Measurements from ENCODE around the gene FAM107B.

Gene FAM107B

DNA sequence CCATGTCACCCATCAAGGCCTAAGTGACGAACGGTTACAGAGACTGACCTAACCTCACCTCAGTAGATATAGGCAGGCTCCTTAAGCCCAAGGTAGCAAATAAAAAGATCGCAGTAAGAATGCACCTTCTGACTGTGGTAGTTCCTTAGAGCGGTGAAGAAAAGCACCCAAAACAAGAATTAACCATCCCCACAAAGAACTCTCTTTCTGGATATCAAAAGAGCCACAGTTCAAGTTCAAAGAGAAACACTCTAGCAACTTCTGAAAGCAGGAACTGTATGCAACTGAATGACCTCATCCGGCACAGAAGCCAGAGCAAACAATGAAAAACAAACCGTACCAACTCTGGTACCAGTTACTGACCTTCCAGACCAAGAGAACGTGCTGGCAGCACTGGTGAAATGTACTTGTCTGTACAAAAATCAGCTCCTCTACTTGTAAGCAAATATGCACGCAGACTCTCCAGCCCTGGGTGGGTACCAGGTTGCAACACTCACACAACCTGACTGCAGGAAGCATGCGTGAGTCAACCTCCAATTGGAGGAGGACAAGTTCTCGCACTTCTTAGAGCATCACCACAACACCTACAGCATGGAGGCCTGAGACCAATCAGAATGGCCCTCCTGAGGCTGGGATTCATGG is 202.7 kb downstream of the FAM107B start:
- DNase-seq = no peak

- no peak for DNase-seq
These were observed 203.9 kb downstream of the FAM107B start for GRCh38 chr10:14570800-14571199.

- DNase-seq = no peak
These were observed 205.2 kb downstream of the FAM107B start for GRCh38 chr10:14569274-14570060.

DNA sequence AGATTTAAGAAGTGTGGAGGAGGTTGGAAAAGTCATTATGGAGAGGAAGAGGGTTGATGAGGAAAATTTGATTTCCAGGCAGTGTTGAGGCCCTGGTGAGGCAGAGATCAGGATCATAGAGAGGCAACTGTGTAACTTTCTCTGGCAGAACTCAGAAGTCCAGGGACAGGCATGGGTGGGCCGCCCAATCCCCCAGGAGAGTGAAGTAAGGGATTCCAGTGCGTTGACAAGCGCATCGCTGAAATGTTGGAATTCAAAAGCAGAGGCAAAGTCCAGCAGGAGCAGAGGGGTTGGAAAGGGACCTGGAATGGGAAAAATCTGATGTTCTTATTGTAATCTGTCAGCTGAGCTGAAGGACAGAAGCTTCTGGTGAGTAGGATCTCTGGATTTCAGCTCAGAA is 207.3 kb downstream of the FAM107B start:
- no peak for DNase-seq

DNA sequence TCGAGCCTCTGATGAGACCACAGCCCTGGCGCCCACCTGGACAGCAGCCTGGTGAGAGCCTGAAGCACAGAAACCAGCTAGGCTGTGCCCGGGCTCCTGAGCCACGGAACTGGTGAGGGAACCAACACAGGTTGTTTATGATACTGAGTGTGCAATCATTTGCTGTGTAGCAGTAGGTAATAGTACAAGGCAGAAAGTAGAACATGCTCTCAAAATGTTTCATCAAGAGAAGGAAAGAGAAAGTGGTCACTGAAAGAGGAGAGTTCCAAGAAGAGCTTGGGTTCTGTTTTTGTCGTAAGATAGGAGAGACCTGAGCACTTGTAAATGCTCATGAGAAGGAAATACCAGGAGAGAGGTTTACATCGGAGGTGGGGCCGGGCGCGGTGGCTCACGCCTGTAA is 208.2 kb downstream of the FAM107B start:
- no peak for DNase-seq

- no peak for DNase-seq
These were observed 209.5 kb downstream of the FAM107B start for GRCh38 chr10:14565199-14565598.

DNA sequence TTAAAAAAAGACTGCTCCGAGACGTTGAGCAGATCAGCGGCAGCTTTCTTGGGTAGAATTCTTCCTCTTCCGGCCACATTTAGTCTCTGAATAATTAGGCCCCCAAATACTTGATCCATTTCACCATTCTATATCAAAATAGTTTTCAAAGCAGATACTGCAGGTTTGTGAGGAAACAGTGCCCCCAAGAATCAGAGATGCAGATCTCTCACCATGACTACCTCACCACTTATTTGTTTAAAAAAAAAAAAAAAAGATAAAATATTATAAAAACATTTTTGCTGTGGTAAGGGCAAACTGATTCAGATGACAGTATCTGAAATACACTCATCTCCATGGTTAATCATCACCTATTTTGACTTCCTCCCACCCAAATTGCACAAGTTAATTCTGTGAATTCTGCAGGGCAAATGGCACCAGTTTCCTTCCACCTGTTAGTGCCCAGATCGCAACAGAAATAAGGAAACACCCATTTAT is 210.4 kb downstream of the FAM107B start:
- DNase-seq = no peak

GRCh38 chr10:14563359-14563940 is 211.2 kb downstream of the FAM107B start:
- no peak for DNase-seq

GRCh38 chr10:14563076-14563336 is 211.7 kb downstream of the FAM107B start:
- DNase-seq = no peak

DNA sequence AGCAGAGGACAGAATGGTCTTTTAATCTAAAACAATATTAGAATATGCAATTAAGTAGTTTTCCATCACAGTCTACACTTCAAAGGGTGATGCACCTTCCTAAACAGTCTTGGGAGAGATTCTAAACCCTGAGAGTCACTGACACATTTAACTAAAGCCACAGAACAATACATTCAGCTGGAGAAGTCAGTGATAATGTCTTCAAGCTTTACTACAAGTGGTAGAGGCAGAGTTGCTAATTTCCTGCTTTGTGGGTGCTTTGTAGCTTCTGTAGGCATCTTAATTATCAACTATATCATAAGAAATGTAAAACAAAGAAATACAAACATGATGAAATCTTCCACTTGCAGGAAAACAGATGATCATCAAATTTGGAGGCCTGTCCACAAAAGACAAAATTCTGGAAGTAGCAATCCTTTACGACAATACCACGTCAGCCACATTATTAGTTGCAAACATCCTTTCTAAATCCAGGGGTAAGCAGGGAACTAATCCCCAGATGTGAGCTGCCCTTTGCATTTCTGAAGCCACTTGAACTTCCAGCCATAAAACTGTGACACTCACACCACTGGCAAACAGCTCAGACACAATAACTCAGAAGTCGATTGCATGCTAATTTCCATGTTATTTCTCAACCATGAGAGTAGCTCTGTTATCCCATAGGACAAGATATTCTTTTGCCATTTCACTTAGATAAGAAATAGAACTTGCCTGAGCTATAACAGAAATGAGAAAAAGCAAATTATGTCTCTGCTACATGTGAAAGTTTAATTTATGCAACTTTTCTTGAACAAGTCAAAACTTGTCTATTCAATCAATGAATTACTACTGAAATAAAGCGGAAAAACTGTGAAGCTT is 212.2 kb downstream of the FAM107B start:
- no peak for DNase-seq

- no peak for DNase-seq
These were observed 213.6 kb downstream of the FAM107B start for GRCh38 chr10:14560791-14561765.

- DNase-seq = no peak
These were observed 214.4 kb downstream of the FAM107B start for GRCh38 chr10:14560274-14560673.

DNA sequence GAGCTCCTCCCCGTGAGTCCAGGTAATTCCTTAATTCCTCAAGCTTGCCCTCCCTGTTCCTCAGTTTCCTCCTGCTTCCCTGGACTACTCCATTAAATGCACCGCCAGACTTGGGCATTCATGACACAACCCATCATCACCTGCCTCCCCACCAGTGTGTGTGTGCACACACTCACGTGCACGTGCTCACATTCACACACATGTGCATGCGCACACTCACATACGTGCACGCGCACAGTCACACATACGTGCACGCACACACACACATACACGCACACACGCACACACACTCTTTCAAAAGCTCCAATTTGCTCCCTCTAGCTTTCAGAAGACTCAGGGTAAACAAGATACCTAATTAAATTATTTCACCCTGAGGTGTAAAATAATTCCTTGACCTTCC is 216.7 kb downstream of the FAM107B start:
- DNase-seq = no peak

DNA sequence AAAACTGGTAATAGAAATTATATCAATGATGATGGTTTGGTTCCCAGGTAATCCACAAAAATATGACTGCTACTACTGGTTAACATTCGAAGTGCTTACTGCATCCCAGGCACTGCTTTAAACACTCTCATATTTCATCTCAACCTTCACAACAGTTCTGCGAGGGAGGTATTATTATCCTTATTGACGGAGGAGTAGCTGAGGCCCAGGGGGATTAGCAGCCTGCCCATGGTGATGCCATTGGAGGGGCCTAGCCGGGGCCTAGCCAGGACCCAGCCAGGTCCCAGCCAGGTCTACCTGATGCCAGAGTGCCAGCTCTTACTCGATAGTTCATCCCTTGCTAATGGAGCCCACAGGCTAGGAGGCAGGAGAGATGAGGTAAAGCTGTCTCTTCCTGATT is 217.1 kb downstream of the FAM107B start:
- no peak for DNase-seq

GRCh38 chr10:14556285-14556956 is 218.3 kb downstream of the FAM107B start:
- DNase-seq = no peak

DNA sequence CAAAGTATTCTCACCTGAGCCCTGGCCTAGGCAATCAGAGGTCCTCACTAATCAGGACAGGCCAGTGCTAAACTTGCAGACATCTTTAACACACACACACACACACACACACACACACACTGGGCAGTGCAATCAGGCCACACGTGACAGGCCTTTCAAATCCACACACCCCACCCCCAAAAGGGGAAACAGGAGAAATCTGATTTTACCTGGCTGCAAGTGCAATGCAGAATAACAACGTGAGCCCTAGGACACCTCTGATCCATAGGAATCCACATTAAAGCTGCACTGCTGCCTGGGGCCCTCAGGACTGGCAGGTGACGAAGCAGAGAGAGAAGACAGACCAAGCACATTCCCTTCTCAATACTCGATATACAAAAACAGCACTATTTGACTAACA is 218.9 kb downstream of the FAM107B start:
- DNase-seq = no peak

GRCh38 chr10:14554491-14555205 is 220.0 kb downstream of the FAM107B start:
- no peak for DNase-seq

GRCh38 chr10:14554091-14554490 is 220.6 kb downstream of the FAM107B start:
- no peak for DNase-seq

DNA sequence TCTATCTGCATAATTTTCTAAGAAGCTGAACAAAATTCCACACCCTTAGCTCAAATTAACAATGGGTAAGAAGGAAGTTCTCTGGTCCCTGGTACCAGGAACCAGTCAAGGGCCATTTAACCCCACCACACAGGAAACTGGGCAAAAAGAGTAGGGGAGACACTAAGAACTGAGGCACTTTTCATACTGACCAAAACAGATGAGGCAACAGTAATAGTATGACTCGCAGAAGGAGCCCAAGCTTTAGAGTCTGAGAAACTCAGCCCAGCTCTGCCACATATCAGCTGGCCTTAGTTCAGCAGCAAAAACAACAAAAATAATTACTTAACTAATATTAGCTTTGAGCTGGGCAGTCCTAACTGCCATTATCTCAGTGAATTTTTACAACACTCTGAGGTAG is 221.2 kb downstream of the FAM107B start:
- no peak for DNase-seq

DNA sequence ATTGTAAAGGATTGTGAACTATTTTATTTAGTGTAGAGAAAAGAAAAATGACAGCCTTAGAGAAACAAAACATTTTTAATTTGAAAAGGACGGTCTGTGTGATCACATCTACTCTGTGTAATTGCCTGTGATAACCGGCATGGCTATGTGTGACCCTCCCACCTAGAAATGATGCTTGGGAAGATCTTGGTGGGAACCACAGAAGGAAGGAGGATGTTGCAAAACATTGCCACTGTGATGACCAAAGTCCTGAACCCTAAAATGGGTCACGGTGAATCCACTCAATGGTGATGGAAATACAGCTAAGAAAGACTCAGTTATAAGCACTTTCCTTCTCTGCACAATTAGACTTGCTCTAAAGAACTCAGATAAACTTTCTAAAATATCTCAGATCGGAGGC is 222.7 kb downstream of the FAM107B start:
- no peak for DNase-seq

GRCh38 chr10:14550471-14550981 is 224.2 kb downstream of the FAM107B start:
- no peak for DNase-seq
